GM18508 (cell line): ENCODE measurements around the gene CYP2C9.

ENCODE experiments used
- ATAC-seq: cut with Tn5 transposase; IDR thresholded peaks from one replicate; pipeline ENCODE4 v1.9.1; 2021; ENCODE audit warnings: moderate number of reproducible peaks; ENCODE audit not compliant: insufficient read depth, unreplicated experiment

CYP2C9 gene

GRCh38 chr10:95035332-95036295 lies 97.2 kb downstream of the CYP2C9 start:
- ATAC-seq = no peak

GRCh38 chr10:95039281-95039680 lies 100.8 kb downstream of the CYP2C9 start:
- no peak for ATAC-seq
